DOHH2 (cell line): ENCODE measurements around the gene ERC2.

Experiments
- H3F3A ChIP-seq: fragments of 200-600 bp; sonication (generic), shearing (Covaris generic); 2 replicates; pipeline ENCODE4 v1.6.0; 2016; ENCODE audit warnings: antibody characterized with exemption, mild to moderate bottlenecking; ENCODE audit not compliant: control insufficient read depth, insufficient read depth
- H3K27ac ChIP-seq: fragments of 200-600 bp; sonication (generic); 2 replicates; pipeline ENCODE4 v1.5.1; 2014; ENCODE audit warnings: low read depth, mild to moderate bottlenecking, low read length, moderate library complexity
- H3K27me3 ChIP-seq: fragments of 200-600 bp; sonication (generic); 2 replicates; pipeline ENCODE4 v1.6.1; 2014; ENCODE audit warnings: mild to moderate bottlenecking, low read length, mixed read lengths; ENCODE audit not compliant: control insufficient read depth
- H3K36me3 ChIP-seq: fragments of 200-600 bp; sonication (generic); 2 replicates; pipeline ENCODE4 v1.6.1; 2014; ENCODE audit warnings: mild to moderate bottlenecking, low read length, moderate library complexity, mixed read lengths; ENCODE audit not compliant: control insufficient read depth
- H3K4me1 ChIP-seq: fragments of 200-600 bp; sonication (generic); 2 replicates; pipeline ENCODE4 v1.6.1; 2014; ENCODE audit warnings: mild to moderate bottlenecking, low read length, mixed read lengths; ENCODE audit not compliant: control insufficient read depth
- H3K4me2 ChIP-seq: fragments of 200-600 bp; sonication (generic); 2 replicates; pipeline ENCODE4 v1.6.0; 2014; ENCODE audit warnings: mild to moderate bottlenecking, low read length, moderate library complexity
- H3K4me3 ChIP-seq: fragments of 200-600 bp; sonication (generic); 2 replicates; pipeline ENCODE4 v1.5.1; 2014; ENCODE audit warnings: mild to moderate bottlenecking, low read length, mixed read lengths
- H3K79me2 ChIP-seq: fragments of 200-600 bp; sonication (generic); 2 replicates; pipeline ENCODE4 v1.6.1; 2014; ENCODE audit warnings: mild to moderate bottlenecking, low read length, mixed read lengths; ENCODE audit not compliant: control insufficient read depth
- H3K9me2 ChIP-seq: fragments of 200-600 bp; sonication (generic); replicated peaks from 2 replicates; pipeline ENCODE4 v1.6.1; 2014; ENCODE audit warnings: mild to moderate bottlenecking, low read length, mixed read lengths; ENCODE audit not compliant: control insufficient read depth
- H3K9me3 ChIP-seq: fragments of 200-600 bp; sonication (generic); 2 replicates; pipeline ENCODE4 v1.6.1; 2014; ENCODE audit warnings: antibody characterized with exemption, low read length, mixed read lengths; ENCODE audit not compliant: control insufficient read depth, insufficient read depth
- H4K20me1 ChIP-seq: fragments of 200-600 bp; sonication (generic); 2 replicates; pipeline ENCODE4 v1.6.0; 2014; ENCODE audit warnings: low read depth, mild to moderate bottlenecking, antibody characterized with exemption, low read length, moderate library complexity; ENCODE audit not compliant: control insufficient read depth, insufficient read depth
- EZH2phosphoT487 ChIP-seq: fragments of 200-600 bp; sonication (generic); IDR thresholded peaks from 2 replicates; pipeline ENCODE4 v1.6.1; 2017; ENCODE audit warnings: borderline replicate concordance, mild to moderate bottlenecking, antibody characterized with exemption, low read length, moderate library complexity, mixed read lengths
- TF ChIP-seq, protein P1 (sequence below): fragments of 200-600 bp; sonication (generic); IDR thresholded peaks from one replicate; pipeline ENCODE4 v1.5.1; 2014; ENCODE audit warnings: antibody characterized with exemption, mild to moderate bottlenecking, low read depth, low read length; ENCODE audit not compliant: poor library complexity, severe bottlenecking

The ERC2 gene

DNA sequence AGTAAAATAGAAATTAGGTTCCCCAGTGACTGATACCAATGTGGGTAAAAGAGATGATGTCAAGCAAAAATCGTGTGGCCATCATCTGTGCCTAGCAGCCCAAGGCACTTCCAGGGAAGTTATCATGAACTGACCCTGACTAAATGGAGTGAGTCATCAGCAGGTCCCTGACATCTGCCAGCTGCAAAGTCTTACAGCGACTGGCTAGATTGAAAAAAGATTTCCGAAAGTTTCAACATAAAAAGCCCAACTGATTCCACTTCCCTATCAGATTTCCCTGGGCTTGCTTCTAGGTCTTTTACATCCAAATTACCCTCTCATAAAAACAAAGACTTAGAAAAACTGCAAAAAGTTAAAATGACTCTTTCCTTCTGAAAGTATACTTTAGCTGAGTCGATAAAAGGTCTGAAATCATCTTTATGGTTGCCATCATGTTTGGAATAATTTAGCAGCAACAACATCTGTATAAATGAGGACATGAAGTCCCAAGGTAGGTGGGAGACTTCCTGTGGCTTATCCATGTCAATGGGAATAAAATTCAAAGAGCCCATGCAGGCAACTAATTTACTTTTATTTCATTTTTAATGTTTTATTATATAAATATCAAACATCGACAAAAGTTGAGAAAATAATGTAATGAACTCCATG is 342.8 kb downstream of the ERC2 start:
- H3K4me3 ChIP-seq, result no peak overlapping the region
- no peaks in the 10 kb centered on the region for H3K27me3 ChIP-seq
- no peaks in the 10 kb centered on the region for H3K9me2 ChIP-seq
- no peaks in the 10 kb centered on the region for H3K36me3 ChIP-seq
- no peak for TF ChIP-seq EZH2phosphoT487
- TF ChIP-seq, protein P1, sequence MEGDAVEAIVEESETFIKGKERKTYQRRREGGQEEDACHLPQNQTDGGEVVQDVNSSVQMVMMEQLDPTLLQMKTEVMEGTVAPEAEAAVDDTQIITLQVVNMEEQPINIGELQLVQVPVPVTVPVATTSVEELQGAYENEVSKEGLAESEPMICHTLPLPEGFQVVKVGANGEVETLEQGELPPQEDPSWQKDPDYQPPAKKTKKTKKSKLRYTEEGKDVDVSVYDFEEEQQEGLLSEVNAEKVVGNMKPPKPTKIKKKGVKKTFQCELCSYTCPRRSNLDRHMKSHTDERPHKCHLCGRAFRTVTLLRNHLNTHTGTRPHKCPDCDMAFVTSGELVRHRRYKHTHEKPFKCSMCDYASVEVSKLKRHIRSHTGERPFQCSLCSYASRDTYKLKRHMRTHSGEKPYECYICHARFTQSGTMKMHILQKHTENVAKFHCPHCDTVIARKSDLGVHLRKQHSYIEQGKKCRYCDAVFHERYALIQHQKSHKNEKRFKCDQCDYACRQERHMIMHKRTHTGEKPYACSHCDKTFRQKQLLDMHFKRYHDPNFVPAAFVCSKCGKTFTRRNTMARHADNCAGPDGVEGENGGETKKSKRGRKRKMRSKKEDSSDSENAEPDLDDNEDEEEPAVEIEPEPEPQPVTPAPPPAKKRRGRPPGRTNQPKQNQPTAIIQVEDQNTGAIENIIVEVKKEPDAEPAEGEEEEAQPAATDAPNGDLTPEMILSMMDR, result no peak
- no peak overlapping the region for H3K4me2 ChIP-seq
- H3K4me1 ChIP-seq, result no peaks in the 10 kb centered on the region
- no peaks in the 10 kb centered on the region for H3F3A ChIP-seq
- H3K9me3 ChIP-seq, result no peaks in the 10 kb centered on the region
- H3K27ac ChIP-seq, result no peak overlapping the region
- H3K79me2 ChIP-seq, result no peaks in the 10 kb centered on the region
- no peaks in the 10 kb centered on the region for H4K20me1 ChIP-seq

DNA sequence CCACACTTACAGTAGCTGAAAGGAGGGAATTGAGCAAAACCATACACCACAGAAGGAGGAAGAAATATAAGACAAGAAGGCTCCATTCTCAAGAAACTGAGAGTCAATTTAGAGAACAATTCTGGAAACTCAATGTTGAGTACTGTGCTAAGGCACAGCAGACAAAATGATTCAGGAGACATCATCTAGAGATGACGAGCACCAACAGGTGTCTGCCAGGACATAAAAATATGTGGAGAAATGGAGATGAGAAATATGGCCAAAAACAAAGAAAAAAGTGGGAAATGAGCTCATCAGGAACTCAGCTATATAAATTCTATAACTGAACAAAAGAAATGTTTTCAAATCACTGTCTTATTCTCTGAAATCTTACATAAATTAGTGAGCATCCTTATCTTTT is 343.7 kb downstream of the ERC2 start:
- Histone ChIP-seq H3K27ac (no peak overlapping the region), H3K9me2 (no peaks in the 10 kb centered on the region), H3K9me3 (no peaks in the 10 kb centered on the region), H3F3A (no peaks in the 10 kb centered on the region), H3K4me1 (no peaks in the 10 kb centered on the region), H3K79me2 (no peaks in the 10 kb centered on the region), H3K36me3 (no peaks in the 10 kb centered on the region), H3K4me3 (no peak overlapping the region), H4K20me1 (no peaks in the 10 kb centered on the region), H3K27me3 (no peaks in the 10 kb centered on the region), H3K4me2 (no peak overlapping the region)
- no peak for TF ChIP-seq EZH2phosphoT487
- TF ChIP-seq, protein P1, result no peak

DNA sequence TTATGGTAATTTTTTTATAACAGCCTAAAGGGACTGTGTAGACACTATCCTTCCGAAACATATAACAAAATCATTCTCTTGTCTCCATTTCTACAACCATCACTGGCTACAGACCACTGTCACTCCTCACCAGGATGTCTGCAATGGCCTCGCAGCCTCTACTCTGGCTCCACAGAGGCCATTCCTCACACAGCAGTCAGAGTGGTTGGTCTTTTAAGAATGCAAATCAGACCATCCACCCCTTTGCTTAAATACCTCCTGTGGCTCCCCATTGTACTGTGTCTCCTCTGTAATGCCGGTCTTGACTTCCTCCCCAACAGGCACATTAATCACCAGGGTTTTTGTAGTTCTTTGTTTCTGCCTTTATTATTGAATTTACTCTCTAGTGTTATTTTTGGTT is 344.8 kb downstream of the ERC2 start:
- H3K9me3 ChIP-seq, result no peaks in the 10 kb centered on the region
- TF ChIP-seq, protein P1, result no peak
- no peak for TF ChIP-seq EZH2phosphoT487
- no peaks in the 10 kb centered on the region for H3K36me3 ChIP-seq
- H3K4me3 ChIP-seq, result no peak overlapping the region
- no peaks in the 10 kb centered on the region for H3K9me2 ChIP-seq
- no peaks in the 10 kb centered on the region for H3F3A ChIP-seq
- H3K4me2 ChIP-seq, result no peak overlapping the region
- H3K27me3 ChIP-seq, result no peaks in the 10 kb centered on the region
- H3K27ac ChIP-seq, result no peak overlapping the region
- H3K4me1 ChIP-seq, result no peaks in the 10 kb centered on the region
- H3K79me2 ChIP-seq, result no peaks in the 10 kb centered on the region
- H4K20me1 ChIP-seq, result no peaks in the 10 kb centered on the region

DNA sequence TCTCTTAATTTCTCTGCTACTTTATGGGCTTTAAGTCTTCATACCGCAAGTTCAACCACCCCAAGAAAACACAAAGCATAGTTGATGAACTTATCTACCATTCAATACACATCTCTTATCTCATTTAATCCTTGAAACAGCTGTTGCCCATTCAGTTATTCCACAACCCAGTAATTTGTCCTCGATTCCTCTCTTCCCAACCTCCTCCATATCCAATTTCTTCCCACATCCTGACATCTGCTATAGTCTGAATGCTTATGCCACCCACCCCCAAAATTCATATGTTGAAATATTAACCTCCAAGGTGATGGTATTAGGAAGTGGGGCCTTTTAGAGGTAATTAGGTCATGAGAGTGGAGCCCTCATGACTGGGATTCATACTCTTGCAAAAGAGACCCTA is 345.4 kb downstream of the ERC2 start:
- TF ChIP-seq EZH2phosphoT487, result no peak
- TF ChIP-seq, protein P1, result no peak
- H3K4me2 ChIP-seq, result no peak overlapping the region
- no peaks in the 10 kb centered on the region for H3K9me2 ChIP-seq
- no peaks in the 10 kb centered on the region for H3K4me1 ChIP-seq
- H3K27me3 ChIP-seq, result no peaks in the 10 kb centered on the region
- H3K27ac ChIP-seq, result no peak overlapping the region
- H3K79me2 ChIP-seq, result no peaks in the 10 kb centered on the region
- H3K9me3 ChIP-seq, result no peaks in the 10 kb centered on the region
- H4K20me1 ChIP-seq, result no peaks in the 10 kb centered on the region
- no peak overlapping the region for H3K4me3 ChIP-seq
- H3F3A ChIP-seq, result no peaks in the 10 kb centered on the region
- no peaks in the 10 kb centered on the region for H3K36me3 ChIP-seq
